HEK293T (cell line): ENCODE data around the gene FAM8A1.

ENCODE experiments used
- ARNT ChIP-seq: fragments of 450-650 bp; IDR thresholded peaks from 2 replicates; pipeline ENCODE4 v1.6.1; 2017; ENCODE audit warnings: mild to moderate bottlenecking
- CTBP1 ChIP-seq: fragments of 450-650 bp; IDR thresholded peaks from 2 replicates; pipeline ENCODE4 v1.6.1; 2016; ENCODE audit warnings: borderline replicate concordance
- ELF4 ChIP-seq: fragments of 450-650 bp; IDR thresholded peaks from 2 replicates; pipeline ENCODE4 v1.6.1; 2017; ENCODE audit warnings: antibody characterized with exemption
- FOXA1 ChIP-seq: fragments of 450-650 bp; IDR thresholded peaks from 2 replicates; pipeline ENCODE4 v1.6.1; 2016; ENCODE audit warnings: mild to moderate bottlenecking
- FOXK2 ChIP-seq: fragments of 450-650 bp; IDR thresholded peaks from 2 replicates; pipeline ENCODE4 v1.6.1; 2016; ENCODE audit warnings: mild to moderate bottlenecking
- FOXM1 ChIP-seq: fragments of 450-650 bp; IDR thresholded peaks from 2 replicates; pipeline ENCODE4 v1.6.1; 2017; ENCODE audit warnings: mild to moderate bottlenecking, borderline replicate concordance
- L3MBTL2 ChIP-seq: fragments of 450-650 bp; conservative IDR thresholded peaks from 2 replicates; pipeline ENCODE4 v1.6.1; 2016; ENCODE audit warnings: mild to moderate bottlenecking
- LEF1 ChIP-seq: fragments of 450-650 bp; IDR thresholded peaks from 2 replicates; pipeline ENCODE4 v1.6.1; 2017; ENCODE audit warnings: mild to moderate bottlenecking, borderline replicate concordance
- NFRKB ChIP-seq: fragments of 450-650 bp; IDR thresholded peaks from 2 replicates; pipeline ENCODE4 v1.6.1; 2016; ENCODE audit warnings: mild to moderate bottlenecking, moderate library complexity
- PKNOX1 ChIP-seq: fragments of 450-650 bp; IDR thresholded peaks from 2 replicates; pipeline ENCODE4 v1.6.1; 2016
- SP1 ChIP-seq: fragments of 450-650 bp; IDR thresholded peaks from 2 replicates; pipeline ENCODE4 v1.6.1; 2017
- SUZ12 ChIP-seq: fragments of 450-650 bp; IDR thresholded peaks from 2 replicates; pipeline ENCODE4 v1.6.1; 2016; ENCODE audit warnings: mild to moderate bottlenecking
- TARDBP ChIP-seq: fragments of 450-650 bp; IDR thresholded peaks from 2 replicates; pipeline ENCODE4 v1.6.1; 2016
- ZNF384 ChIP-seq: fragments of 450-650 bp; IDR thresholded peaks from 2 replicates; pipeline ENCODE4 v1.6.1; 2016

GRCh38 chr6:17583811-17584210, 16.3 kb upstream of the FAM8A1 start:
- TF ChIP-seq FOXK2 (no peak), LEF1 (no peak), CTBP1 (no peak), PKNOX1 (no peak), SP1 (no peak), NFRKB (no peak), TARDBP (no peak), ARNT (no peak), ZNF384 (no peak), FOXM1 (no peak), L3MBTL2 (no peak), ELF4 (no peak), SUZ12 (no peak), FOXA1 (no peak)
